B cell (primary cell): ENCODE data around the gene IFNW1. TPM values are rescaled to one million over a fixed set of nuclear protein-coding genes. Genes with fewer than 3 reads are reported as not detected.

Experiments used
- ATAC-seq: fragments of 200-7000 bp; cut with Tn5 transposase; one replicate; pipeline ENCODE4 v1.10.0; 2021; ENCODE audit warnings: low read depth, mild to moderate bottlenecking, moderate number of reproducible peaks, moderate library complexity
- CTCF ChIA-PET: fragments of 350-600 bp; sonication (Branson Sonifier 250); formaldehyde crosslinking; loops from one replicate; lab custom pipeline; 2021; ENCODE audit warnings: antibody characterized with exemption, inconsistent platforms; lab: Charles Lee
- POLR2A ChIA-PET: fragments of 350-600 bp; sonication (Branson Sonifier 250); formaldehyde crosslinking; loops from one replicate; lab custom pipeline; 2021; ENCODE audit warnings: antibody characterized with exemption; lab: Charles Lee
- DNase-seq: peaks from one replicate; pipeline ENCODE4 v3.0.0; 2013
- H2AFZ ChIP-seq: 2 replicates; pipeline ENCODE4 v1.6.1; 2012; ENCODE audit warnings: mild to moderate bottlenecking, low read depth, low read length; ENCODE audit not compliant: insufficient read depth, poor library complexity, severe bottlenecking
- H3K27ac ChIP-seq, 2 donors: 1 replicate in 1 of 2; 2 replicates in 1 of 2; pipeline ENCODE4 v1.5.1; 2012 to 2013; ENCODE audit warnings: low read length in 2 of 2, mild to moderate bottlenecking in 2 of 2, moderate library complexity in 1 of 2
- H3K27me3 ChIP-seq, 4 experiments: fragments of 200-600 bp in 1 of 4; sonication (generic) in 1 of 4; replicated peaks in 1 of 4; 1 replicate in 2 of 4; 2 replicates in 2 of 4; pipeline versions ENCODE4 v1.6.1 to v1.7.0; 2013 to 2016; ENCODE audit warnings: low read length in 3 of 4, mild to moderate bottlenecking in 2 of 4, mixed read lengths in 1 of 4, moderate library complexity in 1 of 4; ENCODE audit not compliant: insufficient read depth in 4 of 4, control insufficient read depth in 3 of 4; ENCODE audit errors: control extremely low read depth in 1 of 4
- H3K36me3 ChIP-seq, 2 experiments: replicated peaks in 1 of 2; 1 replicate in 1 of 2; 2 replicates in 1 of 2; pipeline versions ENCODE4 v1.6.1 to v1.7.1; 2013; ENCODE audit warnings: low read length in 1 of 2; ENCODE audit not compliant: insufficient read depth in 2 of 2, control insufficient read depth in 1 of 2; ENCODE audit errors: control extremely low read depth in 1 of 2, extremely low read depth in 1 of 2
- H3K4me1 ChIP-seq, 2 donors: fragments of 200-600 bp in 1 of 2; sonication (generic) in 1 of 2; 1 replicate in 1 of 2; 2 replicates in 1 of 2; pipeline versions ENCODE4 v1.5.1 to v1.6.1; 2013 to 2017; ENCODE audit warnings: low read length in 2 of 2; ENCODE audit not compliant: control insufficient read depth in 2 of 2, insufficient read depth in 2 of 2
- H3K4me2 ChIP-seq: replicated peaks from 2 replicates; pipeline ENCODE3; 2012; ENCODE audit warnings: mild to moderate bottlenecking, low read depth, low read length; ENCODE audit not compliant: poor library complexity, severe bottlenecking
- H3K4me3 ChIP-seq, 5 experiments: fragments of 200-600 bp in 1 of 5; sonication (generic) in 1 of 5; 1 replicate in 3 of 5; 2 replicates in 2 of 5; pipeline versions ENCODE4 v1.5.1 to v1.7.0; 2011 to 2016; ENCODE audit warnings: low read length in 4 of 5, mild to moderate bottlenecking in 4 of 5, low read depth in 2 of 5, control low read depth in 1 of 5, moderate library complexity in 1 of 5; ENCODE audit not compliant: insufficient read depth in 1 of 5; ENCODE audit errors: control extremely low read depth in 1 of 5, extremely low read depth in 1 of 5
- H3K79me2 ChIP-seq: fragments of 200-600 bp; sonication (generic); one replicate; pipeline ENCODE4 v1.6.0; 2016; ENCODE audit warnings: low read length; ENCODE audit not compliant: control insufficient read depth, insufficient read depth
- H3K9ac ChIP-seq: fragments of 200-600 bp; sonication (generic); 2 replicates; pipeline ENCODE4 v1.6.1; 2017; ENCODE audit warnings: mild to moderate bottlenecking, low read length, moderate library complexity
- H3K9me3 ChIP-seq, 3 donors: one replicate each; pipeline versions ENCODE4 v1.6.1 to v1.7.1; 2013; ENCODE audit warnings: low read length in 2 of 3; ENCODE audit not compliant: control insufficient read depth in 2 of 3, insufficient read depth in 1 of 3; ENCODE audit errors: control extremely low read depth in 1 of 3
- H4K20me1 ChIP-seq: 2 replicates; pipeline ENCODE4 v1.6.0; 2012; ENCODE audit warnings: mild to moderate bottlenecking, low read length; ENCODE audit not compliant: insufficient read depth, control insufficient read depth, poor library complexity, severe bottlenecking
- H3K27ac Mint-ChIP-seq: one replicate; pipeline ENCODE4 v1.8.0; 2021; ENCODE audit warnings: mixed read lengths
- H3K27me3 Mint-ChIP-seq: one replicate; pipeline ENCODE4 v1.8.0; 2021; ENCODE audit warnings: mixed read lengths
- H3K4me1 Mint-ChIP-seq: one replicate; pipeline ENCODE4 v1.8.0; 2021; ENCODE audit warnings: mixed read lengths
- H3K4me3 Mint-ChIP-seq: one replicate; pipeline ENCODE4 v1.8.0; 2021; ENCODE audit warnings: mixed read lengths
- H3K9me3 Mint-ChIP-seq: one replicate; pipeline ENCODE4 v1.8.0; 2022; ENCODE audit warnings: mixed read lengths; ENCODE audit not compliant: insufficient read depth
- EZH2 ChIP-seq: IDR thresholded peaks from 2 replicates; pipeline ENCODE4 v1.6.1; 2012; ENCODE audit warnings: borderline replicate concordance, low read depth, mild to moderate bottlenecking, moderate library complexity, low read length; ENCODE audit not compliant: insufficient read depth, poor library complexity, severe bottlenecking
- WGBS: methylation state at CpG from one replicate; pipeline ENCODE4 v1.1.5; 2013; ENCODE audit warnings: missing lambda C conversion rate; ENCODE audit not compliant: insufficient coverage; 5-methylcytosine and 5-hydroxymethylcytosine counted together
- intact Hi-C: fragments of 100-400 bp; cut with micrococcal nuclease; formaldehyde crosslinking; loops from one replicate; pipeline ENCODE4 v1.10.0; 2022
- polyA plus RNA-seq: library from polyadenylated mRNA; depleted of rRNA; stranded (reverse); fragments of >200 nt; gene quantifications from 2 replicates; pipeline ENCODE4 v1.2.3, GENCODE V29; 2012
- total RNA-seq, 2 donors: library from RNA; stranded (reverse); fragments of 120-200 nt in 1 of 2; gene quantifications; 1 replicate in 1 of 2; 2 replicates in 1 of 2; pipeline versions ENCODE4 v1.2.3 to v1.2.4, GENCODE V29; 2013 to 2022
- TF ChIP-seq, protein P1 (sequence below): fragments of 200-600 bp; IDR thresholded peaks from one replicate; pipeline ENCODE4 v1.8.0; 2022; ENCODE audit warnings: antibody characterized with exemption, mild to moderate bottlenecking

Gene IFNW1
- total and polyA plus RNA-seq, 2 donors (not counting 1 experiment from before 2014, with no cell fraction given): not detected

DNA sequence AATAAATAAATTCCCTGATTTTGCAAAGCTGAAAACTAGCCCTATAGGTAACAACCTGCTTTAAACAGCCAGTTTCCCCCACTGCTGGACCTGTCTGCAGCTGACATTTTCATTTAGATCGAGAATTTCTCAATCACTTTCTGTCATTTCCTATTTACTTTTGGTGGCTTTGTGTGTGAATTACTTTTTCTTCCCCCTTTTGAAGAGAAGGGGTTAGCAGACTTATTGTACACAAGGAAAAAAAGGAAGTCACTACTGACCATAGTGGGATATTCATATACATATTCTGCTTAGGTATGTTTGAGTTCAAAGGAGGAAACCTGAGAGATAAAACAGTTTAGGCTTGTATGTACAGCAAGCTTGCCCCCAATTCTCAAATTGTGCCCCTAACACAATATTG is 36.8 kb downstream of the IFNW1 start:
- Histone ChIP-seq H3K79me2 (no peaks in the 10 kb centered on the region), H3K4me2 (no peak overlapping the region), H3K36me3 (no peaks in the 10 kb centered on the region), H3K4me3 (no peak overlapping the region), H3K9me3 (no peaks in the 10 kb centered on the region), H4K20me1 (no peaks in the 10 kb centered on the region), H3K27ac (no peak overlapping the region), H3K4me1 (peaks cover 0 to 4% of the 10 kb centered on the region in 2 donors), H3K9ac (no peak overlapping the region), H3K27me3 (no peaks in the 10 kb centered on the region), H2AFZ (no peak overlapping the region)
- CTCF ChIA-PET: no interaction called here
- no CpG with 5 or more reads among the region's 1 CpG for WGBS
- ATAC-seq (no peak), DNase-seq (no peak)
- POLR2A ChIA-PET: no interaction called here
- Mint-ChIP-seq H3K4me1 (peaks cover 9% of the 10 kb centered on the region), H3K27ac (no peak overlapping the region), H3K27me3 (peaks cover 7% of the 10 kb centered on the region), H3K4me3 (no peak overlapping the region), H3K9me3 (no peaks in the 10 kb centered on the region)
- intact Hi-C loops: no loop called here
- no peak for TF ChIP-seq EZH2
- TF ChIP-seq, protein P1, sequence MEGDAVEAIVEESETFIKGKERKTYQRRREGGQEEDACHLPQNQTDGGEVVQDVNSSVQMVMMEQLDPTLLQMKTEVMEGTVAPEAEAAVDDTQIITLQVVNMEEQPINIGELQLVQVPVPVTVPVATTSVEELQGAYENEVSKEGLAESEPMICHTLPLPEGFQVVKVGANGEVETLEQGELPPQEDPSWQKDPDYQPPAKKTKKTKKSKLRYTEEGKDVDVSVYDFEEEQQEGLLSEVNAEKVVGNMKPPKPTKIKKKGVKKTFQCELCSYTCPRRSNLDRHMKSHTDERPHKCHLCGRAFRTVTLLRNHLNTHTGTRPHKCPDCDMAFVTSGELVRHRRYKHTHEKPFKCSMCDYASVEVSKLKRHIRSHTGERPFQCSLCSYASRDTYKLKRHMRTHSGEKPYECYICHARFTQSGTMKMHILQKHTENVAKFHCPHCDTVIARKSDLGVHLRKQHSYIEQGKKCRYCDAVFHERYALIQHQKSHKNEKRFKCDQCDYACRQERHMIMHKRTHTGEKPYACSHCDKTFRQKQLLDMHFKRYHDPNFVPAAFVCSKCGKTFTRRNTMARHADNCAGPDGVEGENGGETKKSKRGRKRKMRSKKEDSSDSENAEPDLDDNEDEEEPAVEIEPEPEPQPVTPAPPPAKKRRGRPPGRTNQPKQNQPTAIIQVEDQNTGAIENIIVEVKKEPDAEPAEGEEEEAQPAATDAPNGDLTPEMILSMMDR: no peak

DNA sequence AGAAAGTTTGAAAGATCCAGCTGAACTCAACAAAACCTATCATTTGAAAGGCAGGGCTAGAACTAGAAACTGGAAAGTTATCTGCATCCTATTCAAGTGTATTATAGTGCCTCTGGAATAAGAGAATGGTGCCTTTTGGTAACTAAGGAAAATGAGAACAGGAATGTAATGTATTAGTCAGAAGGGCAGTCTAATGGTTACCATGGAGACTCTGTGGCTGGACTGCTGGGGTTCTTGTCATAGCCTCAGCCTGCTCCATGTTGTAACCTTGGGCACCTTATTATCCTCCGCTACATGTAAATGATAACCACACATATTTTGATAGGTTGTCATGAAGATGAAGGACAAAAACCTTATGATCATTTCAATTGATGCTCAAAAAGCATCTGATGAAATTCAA is 39.3 kb downstream of the IFNW1 start:
- Mint-ChIP-seq H3K9me3 (no peaks in the 10 kb centered on the region), H3K4me1 (peaks cover 21% of the 10 kb centered on the region), H3K4me3 (no peak overlapping the region), H3K27ac (no peak overlapping the region), H3K27me3 (peaks cover 7% of the 10 kb centered on the region)
- no peak overlapping the region for H3K9ac ChIP-seq
- no peak overlapping the region for H3K4me2 ChIP-seq
- H3K27ac ChIP-seq: no peak overlapping the region
- no peaks in the 10 kb centered on the region for H4K20me1 ChIP-seq
- intact Hi-C loops: no loop called here
- CTCF ChIA-PET: interaction anchor here (1.2 to 1.4 kb wide), 2 partner anchors 9 to 12 kb away, joined by 3 to 5 read pairs; no protein-coding TSS in a partner anchor
- POLR2A ChIA-PET: no interaction called here
- ATAC-seq: no peak
- TF ChIP-seq EZH2: no peak
- TF ChIP-seq, protein P1: no peak
- no peaks in the 10 kb centered on the region for H3K9me3 ChIP-seq
- no peak for DNase-seq
- no peaks in the 10 kb centered on the region for H3K27me3 ChIP-seq
- no peak overlapping the region for H2AFZ ChIP-seq
- peaks cover 5 to 11% of the 10 kb centered on the region in 2 donors for H3K4me1 ChIP-seq
- H3K4me3 ChIP-seq: no peak overlapping the region
- no peaks in the 10 kb centered on the region for H3K36me3 ChIP-seq
- no CpG with 5 or more reads among the region's 1 CpG for WGBS
- no peaks in the 10 kb centered on the region for H3K79me2 ChIP-seq
